ELR (cell line): ENCODE data around the gene PRDM16.
"Not testable (repeated sequence)": the region's sequence is repeated elsewhere in the genome, so short reads cannot be mapped to it uniquely, and the experiment has no call there.

Experiments
- DNase-seq: peaks from one replicate; pipeline ENCODE4 v3.0.0-alpha.2; 2015; ENCODE audit warnings: low read depth

Gene PRDM16

DNA sequence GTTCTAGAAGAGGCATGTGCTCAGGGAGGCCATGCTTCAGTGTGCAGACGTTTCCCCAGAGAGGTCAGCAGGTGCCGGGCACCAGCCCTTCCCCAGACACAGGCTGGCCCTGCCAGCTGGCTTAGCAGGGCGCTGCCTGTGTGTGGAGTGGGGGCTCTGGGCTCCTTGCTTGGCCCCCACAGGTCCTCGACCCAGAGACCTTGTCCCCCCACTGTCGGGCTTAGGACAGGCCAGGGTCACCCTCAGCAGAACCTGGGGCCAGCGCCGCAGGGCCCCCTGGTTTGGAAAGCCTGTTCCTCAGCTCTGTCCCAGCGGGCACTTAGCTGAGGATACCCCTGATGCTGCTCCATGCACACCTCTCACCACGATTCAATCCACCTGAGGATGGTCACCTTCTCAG is 213.2 kb downstream of the PRDM16 start:
- no peak for DNase-seq

- no peak for DNase-seq
Observed at GRCh38 chr1:3282656-3283430, 213.8 kb downstream of the PRDM16 start.

DNA sequence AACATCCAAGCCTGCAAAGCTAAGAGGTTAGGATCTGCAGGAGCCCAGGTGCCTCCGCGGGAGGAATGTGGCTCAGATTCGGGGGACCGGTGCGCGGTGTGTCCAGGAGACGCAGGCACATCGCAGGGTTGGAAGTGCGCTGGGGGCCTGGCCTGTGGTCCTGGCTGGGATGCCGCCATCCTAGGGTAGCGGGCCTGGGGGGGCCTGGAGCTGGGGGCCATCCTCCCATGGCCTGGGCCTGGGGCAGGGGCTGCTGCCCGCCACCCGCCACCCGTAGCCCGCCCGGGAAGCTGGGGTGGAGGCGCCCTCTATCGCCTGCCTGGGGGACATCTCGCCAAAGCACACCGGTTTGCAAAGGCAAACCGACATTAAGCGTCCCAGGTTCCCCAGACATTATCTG is 214.8 kb downstream of the PRDM16 start:
- DNase-seq: no peak

DNA sequence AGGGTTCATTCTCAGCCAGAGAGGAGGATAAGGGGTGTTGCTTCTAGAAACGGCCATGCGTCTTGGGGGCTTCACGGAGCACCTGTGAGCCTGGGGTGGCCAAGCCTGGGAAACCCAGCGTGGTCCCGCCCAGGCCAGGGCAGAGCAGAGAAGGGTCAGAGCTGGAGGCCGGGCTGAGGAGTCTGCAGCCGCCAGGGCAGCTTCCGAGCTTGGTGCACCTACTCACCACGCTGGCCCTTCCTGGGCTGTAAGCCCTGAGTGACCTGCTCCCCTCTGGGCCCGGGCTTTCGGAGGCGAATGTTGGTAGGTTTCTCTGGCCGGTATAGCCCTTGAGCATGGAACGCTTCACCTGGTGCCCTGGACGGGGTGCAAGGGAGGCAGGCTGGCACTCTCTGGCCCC is 215.7 kb downstream of the PRDM16 start:
- DNase-seq: no peak

GRCh38 chr1:3285106-3285740 is 216.2 kb downstream of the PRDM16 start:
- no peak for DNase-seq

- DNase-seq: not testable (repeated sequence)
Observed at GRCh38 chr1:3287095-3287494, 218.1 kb downstream of the PRDM16 start.

GRCh38 chr1:3287656-3288160 is 218.7 kb downstream of the PRDM16 start:
- no peak for DNase-seq

- DNase-seq: no peak
Observed at GRCh38 chr1:3289502-3289901, 220.5 kb downstream of the PRDM16 start.

DNA sequence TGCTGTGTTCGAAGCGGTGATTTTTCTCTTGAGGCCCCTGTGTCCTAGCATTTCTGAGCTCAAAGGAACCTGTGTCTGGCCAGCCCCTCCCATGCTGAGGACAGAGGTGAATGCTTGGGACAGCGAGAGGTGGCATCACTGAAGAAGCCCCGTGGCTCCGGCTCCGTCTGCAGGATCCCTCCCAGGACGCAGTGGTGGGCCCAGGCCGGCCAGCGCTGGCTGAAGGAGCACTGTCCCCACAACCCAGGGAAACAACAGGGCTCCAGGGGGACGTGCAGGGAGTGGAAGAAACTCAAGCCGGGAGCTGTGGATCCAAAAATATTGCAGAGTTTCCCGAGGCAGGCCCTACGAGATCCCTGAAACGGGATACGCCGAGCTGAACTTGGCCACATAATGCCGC is 221.4 kb downstream of the PRDM16 start:
- DNase-seq: no peak

- no peak for DNase-seq
Observed at GRCh38 chr1:3290915-3291314, 221.9 kb downstream of the PRDM16 start.

DNA sequence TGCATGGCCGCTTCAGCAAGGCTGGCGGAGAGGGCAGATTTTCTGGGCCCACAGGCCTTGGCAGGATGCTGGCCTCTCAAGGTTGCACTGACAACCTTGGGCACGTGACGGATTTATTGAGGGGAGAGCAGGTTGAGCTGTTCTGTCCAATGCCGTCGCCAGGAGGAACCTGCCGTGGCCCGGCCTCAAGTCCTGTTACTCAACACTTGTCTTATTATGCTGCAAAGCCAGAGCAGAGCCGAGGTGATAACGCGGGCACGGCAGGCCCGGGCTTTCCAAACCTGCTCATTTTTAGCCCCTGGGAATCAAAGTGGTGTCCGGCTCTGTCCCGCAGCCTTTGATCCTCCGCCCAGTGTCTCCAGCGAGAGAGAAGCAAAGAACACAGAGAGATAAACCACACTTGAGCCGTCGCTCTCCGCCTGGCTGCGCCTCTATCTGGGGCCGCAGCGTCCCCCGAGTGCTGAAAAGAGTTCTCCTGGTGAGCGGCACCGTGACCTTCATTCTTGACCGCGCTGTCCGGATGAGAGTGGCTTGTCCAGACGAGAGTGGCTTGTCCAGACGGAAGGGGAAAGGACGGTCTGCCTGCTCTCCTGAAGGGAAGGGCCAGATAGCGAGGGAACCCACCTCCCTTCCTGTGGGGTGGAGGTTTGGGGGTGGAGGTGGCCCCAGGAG is 223.2 kb downstream of the PRDM16 start:
- DNase-seq: no peak

DNA sequence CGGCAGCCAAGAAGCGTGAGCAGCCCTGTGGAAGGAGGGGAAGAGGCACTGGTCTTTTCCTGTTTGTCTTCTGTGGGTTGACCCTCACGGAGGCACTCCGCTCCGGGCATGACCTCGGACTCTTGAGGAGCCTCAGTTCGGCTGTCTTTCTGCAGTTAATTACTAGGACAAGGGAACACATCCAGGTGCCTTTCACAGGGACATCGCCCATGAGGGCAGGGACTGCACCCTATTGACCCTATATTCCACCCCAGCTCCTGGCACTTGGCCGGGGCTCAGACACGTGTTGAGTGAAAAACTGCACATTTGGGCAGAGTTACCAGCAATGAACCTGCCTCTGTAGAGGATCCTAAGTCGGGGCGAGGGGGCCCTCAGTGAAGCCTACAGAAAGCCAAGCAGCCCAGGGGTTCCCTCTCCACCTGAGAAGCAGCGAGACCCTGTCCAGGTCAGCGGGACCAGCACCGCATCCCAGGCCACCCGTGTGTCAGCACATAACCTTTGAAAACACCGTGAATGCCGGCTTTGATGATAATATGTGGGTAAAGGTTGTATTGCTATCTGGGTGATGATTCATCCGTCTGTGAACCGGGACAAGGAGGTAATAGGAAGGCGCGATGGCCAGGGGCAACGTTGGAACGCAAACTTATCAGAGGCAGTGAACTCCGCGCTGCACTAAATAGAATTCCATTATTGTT is 224.0 kb downstream of the PRDM16 start:
- DNase-seq: no peak

- no peak for DNase-seq
Observed at GRCh38 chr1:3293563-3294080, 224.6 kb downstream of the PRDM16 start.

DNA sequence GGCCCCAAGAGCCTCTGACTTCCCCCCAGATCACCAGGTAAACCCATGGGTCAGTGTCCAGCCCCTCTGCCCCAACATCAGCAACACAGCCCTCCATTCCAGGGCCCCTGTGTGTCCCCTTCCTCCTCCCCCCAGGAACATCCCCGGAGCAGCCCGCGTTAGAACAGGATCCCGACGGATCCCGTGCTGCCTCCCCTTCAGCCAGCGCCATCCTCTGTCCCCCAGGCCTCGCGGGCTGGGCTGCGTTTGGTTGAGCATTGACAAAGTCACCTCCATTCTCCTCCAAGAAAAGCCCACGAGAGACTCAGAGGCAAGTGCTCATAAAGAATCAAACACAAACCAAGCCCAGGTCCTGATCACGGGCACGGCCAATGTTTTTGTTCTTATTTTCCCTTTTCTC is 225.4 kb downstream of the PRDM16 start:
- no peak for DNase-seq

GRCh38 chr1:3295846-3296245 is 226.8 kb downstream of the PRDM16 start:
- DNase-seq: no peak

DNA sequence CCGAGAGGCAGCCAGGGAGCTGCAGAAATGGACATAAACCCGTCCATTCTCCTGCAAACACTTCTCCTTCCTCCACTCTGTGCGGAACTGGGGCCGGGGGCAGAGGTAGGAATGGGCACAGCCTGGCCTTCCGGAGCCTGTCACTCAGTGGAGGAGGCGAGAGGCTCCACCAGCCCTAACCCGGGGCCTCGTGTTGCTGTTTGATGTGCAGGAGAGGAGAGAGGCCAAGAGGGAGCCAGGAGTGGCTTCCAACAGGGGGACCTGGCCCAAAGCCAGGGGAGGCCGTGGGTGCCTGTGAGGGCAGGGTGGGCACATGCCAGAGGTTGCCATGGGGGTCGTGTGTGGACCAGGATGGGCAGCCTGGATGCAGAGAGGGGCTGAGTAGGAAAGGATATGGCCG is 227.3 kb downstream of the PRDM16 start:
- DNase-seq: no peak

- DNase-seq: no peak
Observed at GRCh38 chr1:3296826-3297225, 227.8 kb downstream of the PRDM16 start.

DNA sequence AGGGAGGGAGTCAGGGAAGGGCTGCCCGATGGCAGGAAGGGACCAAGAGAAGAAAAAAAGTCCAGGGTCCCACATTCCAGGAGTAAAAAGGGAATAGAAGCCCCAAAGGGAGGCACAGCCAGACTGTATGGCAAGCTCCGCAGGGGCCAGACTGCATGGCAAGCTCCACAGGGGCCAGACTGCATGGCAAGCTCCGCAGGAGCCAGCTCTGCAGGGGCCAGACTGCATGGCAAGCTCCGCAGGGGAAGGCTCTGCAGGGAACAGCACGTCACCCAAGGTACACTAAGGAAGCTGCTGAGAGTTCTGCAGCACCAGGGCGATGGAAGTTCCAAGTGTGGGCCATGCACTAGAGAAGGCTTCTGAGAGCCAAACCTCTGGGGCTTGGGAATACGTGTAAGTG is 228.8 kb downstream of the PRDM16 start:
- DNase-seq: no peak

DNA sequence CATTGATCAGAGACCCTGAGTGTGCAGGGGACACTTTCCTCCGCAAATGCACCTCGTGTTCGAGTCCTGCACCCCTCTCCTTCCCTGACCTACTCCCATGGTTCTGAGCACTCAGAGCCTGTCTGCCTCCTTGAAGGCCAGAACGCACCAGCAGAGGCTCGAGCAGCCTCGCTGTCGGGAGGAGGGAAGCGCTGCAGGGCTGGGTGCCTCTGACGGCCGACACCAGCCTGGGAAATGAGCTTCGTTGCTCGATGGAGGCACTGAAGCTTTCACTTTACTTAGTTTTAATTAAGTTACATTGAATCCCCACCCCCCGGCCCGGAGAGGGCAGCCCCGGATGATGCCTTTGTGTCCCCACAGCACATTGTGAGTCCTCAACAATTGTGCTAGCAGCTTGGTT is 229.2 kb downstream of the PRDM16 start:
- no peak for DNase-seq

DNA sequence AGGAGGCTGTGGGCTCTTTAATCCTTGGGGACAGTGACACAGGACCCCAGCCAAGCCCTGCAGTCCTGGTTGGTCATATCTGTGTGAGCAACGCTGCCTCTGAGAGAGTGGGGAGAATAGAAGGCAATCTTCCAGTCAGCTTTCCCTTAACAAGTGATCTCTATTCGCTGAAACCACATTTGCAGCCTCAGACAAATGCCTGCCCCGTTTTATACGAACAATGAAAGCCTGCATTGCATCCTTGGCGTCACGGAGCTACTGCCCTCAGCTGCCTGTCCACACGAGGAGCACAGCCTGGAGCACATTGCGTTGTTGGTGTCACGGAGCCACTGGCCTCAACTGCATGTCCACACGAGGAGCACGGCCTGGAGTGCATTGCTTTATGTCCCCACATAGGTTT is 235.2 kb downstream of the PRDM16 start:
- no peak for DNase-seq

- no peak for DNase-seq
Observed at GRCh38 chr1:3304692-3305091, 235.7 kb downstream of the PRDM16 start.

DNA sequence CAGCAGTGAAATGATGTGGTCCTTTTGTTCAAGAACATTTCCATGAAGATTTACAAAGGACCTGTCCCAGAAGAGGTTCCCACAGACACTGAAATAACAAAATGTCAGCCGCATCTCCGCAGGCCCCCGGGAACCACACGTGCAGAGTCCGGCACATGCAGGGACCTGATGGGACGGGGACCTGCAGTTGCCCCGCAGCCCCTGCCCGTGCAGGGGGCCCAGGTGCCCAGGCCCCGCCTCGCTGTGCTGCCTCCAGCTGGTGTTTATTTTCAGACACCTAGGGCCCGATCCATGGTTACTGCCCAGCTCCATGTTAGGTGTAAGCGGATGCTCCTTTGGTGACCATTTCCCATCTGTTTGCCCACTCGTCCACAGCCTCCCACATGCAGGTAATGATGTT is 236.2 kb downstream of the PRDM16 start:
- DNase-seq: no peak
